K562 (cell line): ENCODE data around the gene PPP1R12C. TPM values are rescaled to one million over a fixed set of nuclear protein-coding genes. Genes with fewer than 3 reads are reported as not detected.

Experiments
- ATAC-seq: fragments of 200-7000 bp; cut with Tn5 transposase; 3 replicates; pipeline ENCODE4 v1.9.1; 2020; ENCODE audit warnings: moderate library complexity
- BruUV-seq: library from RNA; stranded (reverse); fragments of 400-500 nt; replicated peaks from 2 replicates; lab custom pipeline; 2021; lab: Mats Ljungman, UMichigan
- CTCF ChIA-PET: fragments of 300-600 bp; formaldehyde crosslinking; extraction: SDS; loops from one replicate; lab custom pipeline; 2021; ENCODE audit warnings: low intra/inter-chr PET ratio; lab: Yijun Ruan, JAX
- POLR2A ChIA-PET: fragments of 300-600, 350-650 bp; sonication (Branson Sonifier 250); formaldehyde crosslinking; extraction: SDS; loops from one replicate; lab custom pipeline; 2021; ENCODE audit warnings: antibody characterized with exemption, inconsistent platforms; lab: Yijun Ruan, JAX
- DNase-seq, 4 experiments: peaks; one replicate each; pipeline versions ENCODE4 v3.0.0 to v3.0.0-alpha.2; 2011 to 2018; ENCODE audit warnings: low spot score in 3 of 4, mixed read lengths in 3 of 4; ENCODE audit errors: extremely low read depth in 1 of 4
- FAIRE-seq: peaks from 2 replicates; lab custom pipeline; 2011; peaks lifted over from hg19 to GRCh38; lab: Jason Lieb, UNC
- H2AFZ ChIP-seq: 2 replicates; pipeline ENCODE4 v1.6.0; 2011; ENCODE audit warnings: low read depth, low read length, control low read depth, inconsistent platforms
- H3K27ac ChIP-seq: fragments of 200-600 bp; 3 replicates; pipeline ENCODE4 v1.8.0; 2011; ENCODE audit warnings: low read depth, mild to moderate bottlenecking, control low read depth, inconsistent platforms, low read length, moderate library complexity, mixed read lengths; ENCODE audit errors: extremely low read depth
- H3K27me3 ChIP-seq, 2 experiments: fragments of 300-600 bp in 1 of 2; 2 replicates in 1 of 2; 3 replicates in 1 of 2; pipeline versions ENCODE4 v1.6.0 to v1.8.0; 2011; ENCODE audit warnings: inconsistent platforms in 2 of 2, low read length in 2 of 2, mild to moderate bottlenecking in 1 of 2, mixed read lengths in 1 of 2, moderate library complexity in 1 of 2; ENCODE audit not compliant: control insufficient read depth in 2 of 2, insufficient read depth in 2 of 2
- H3K36me3 ChIP-seq: fragments of 300-600 bp; 3 replicates; pipeline ENCODE4 v1.8.0; 2011; ENCODE audit warnings: mild to moderate bottlenecking, low read length, inconsistent platforms; ENCODE audit not compliant: control insufficient read depth, insufficient read depth
- H3K4me1 ChIP-seq, 2 experiments: fragments of 200-600 bp in 1 of 2; replicated peaks in 1 of 2; 2 replicates in 1 of 2; 3 replicates in 1 of 2; pipeline versions ENCODE4 v1.5.1 to v1.8.0; 2011; ENCODE audit warnings: inconsistent platforms in 2 of 2, low read length in 2 of 2, mild to moderate bottlenecking in 1 of 2, mixed read lengths in 1 of 2, moderate library complexity in 1 of 2; ENCODE audit not compliant: control insufficient read depth in 2 of 2, insufficient read depth in 2 of 2
- H3K4me2 ChIP-seq: 2 replicates; pipeline ENCODE4 v1.6.1; 2011; ENCODE audit warnings: low read length, control low read depth, inconsistent platforms, mixed read lengths; ENCODE audit not compliant: insufficient read depth
- H3K4me3 ChIP-seq: fragments of 200-600 bp; sonication (generic), shearing (Covaris generic); 2 replicates; pipeline ENCODE4 v1.5.1; 2016; ENCODE audit warnings: control low read depth, inconsistent platforms
- H3K79me2 ChIP-seq: fragments of 200-600 bp; 3 replicates; pipeline ENCODE4 v1.8.0; 2011; ENCODE audit warnings: low read length, inconsistent platforms; ENCODE audit not compliant: control insufficient read depth, insufficient read depth
- H3K9ac ChIP-seq, 2 experiments: 2 replicates each; pipeline versions ENCODE4 v1.6.0 to v1.6.1; 2011; ENCODE audit warnings: low read depth in 2 of 2, low read length in 2 of 2, control low read depth in 1 of 2, inconsistent platforms in 1 of 2, mild to moderate bottlenecking in 1 of 2, mixed read lengths in 1 of 2; ENCODE audit not compliant: insufficient read depth in 1 of 2
- H3K9me1 ChIP-seq: one replicate; pipeline ENCODE4 v1.6.0; 2011; ENCODE audit warnings: inconsistent platforms, mild to moderate bottlenecking, low read length, moderate library complexity; ENCODE audit not compliant: control insufficient read depth, insufficient read depth
- H3K9me3 ChIP-seq: replicated peaks from 2 replicates; pipeline ENCODE4 v1.5.1; 2011; ENCODE audit warnings: low read depth, low read length, inconsistent platforms; ENCODE audit not compliant: control insufficient read depth, insufficient read depth
- H4K20me1 ChIP-seq: replicated peaks from 2 replicates; pipeline ENCODE4 v1.6.1; 2011; ENCODE audit warnings: low read length, inconsistent platforms, mixed read lengths; ENCODE audit not compliant: control insufficient read depth, insufficient read depth
- CBFB ChIP-seq: sonication (generic); formaldehyde crosslinking; IDR thresholded peaks from 2 replicates; pipeline ENCODE4 v1.4.0; 2020; ENCODE audit warnings: mild to moderate bottlenecking, missing genetic modification reagents
- CBX1 ChIP-seq: sonication (generic); IDR thresholded peaks from 2 replicates; pipeline ENCODE4 v1.6.1; 2016; ENCODE audit warnings: antibody characterized with exemption, low read depth, mild to moderate bottlenecking
- DEAF1 ChIP-seq: fragments of 450-650 bp; formaldehyde crosslinking; IDR thresholded peaks from 2 replicates; pipeline ENCODE4 v1.4.0; 2020; ENCODE audit warnings: mild to moderate bottlenecking, moderate library complexity
- MAFF ChIP-seq: IDR thresholded peaks from 2 replicates; pipeline ENCODE4 v1.6.1; 2012; ENCODE audit warnings: low read length, improper control_type of control experiment
- MLLT1 ChIP-seq, 2 experiments: fragments of 450-650 bp; IDR thresholded peaks; 2 replicates each; pipeline ENCODE4 v1.6.1; 2016
- ZBTB12 ChIP-seq: fragments of 250-450 bp; sonication (Bioruptor Pico); IDR thresholded peaks from 2 replicates; pipeline ENCODE4 v1.4.0; 2020
- ZKSCAN8 ChIP-seq: fragments of 200-800 bp; sonication (Bioruptor generic); IDR thresholded peaks from 2 replicates; pipeline ENCODE4 v1.6.1; 2016; ENCODE audit warnings: missing genetic modification characterization, missing compliant biosample characterization
- ZNF449 ChIP-seq: fragments of 250-450 bp; sonication (Bioruptor Pico); IDR thresholded peaks from 2 replicates; pipeline ENCODE4 v1.8.0; 2022; ENCODE audit warnings: moderate library complexity, mild to moderate bottlenecking, inconsistent platforms
- ZNF766 ChIP-seq: fragments of 200-800 bp; sonication (Bioruptor generic); conservative IDR thresholded peaks from 2 replicates; pipeline ENCODE4 v1.6.1; 2016; ENCODE audit warnings: missing genetic modification characterization, missing compliant biosample characterization
- ZSCAN29 ChIP-seq: fragments of 450-650 bp; IDR thresholded peaks from 2 replicates; pipeline ENCODE4 v1.6.1; 2017
- WGBS: fragments of 100-300 bp; shearing (Covaris generic); methylation state at CpG from one replicate; pipeline ENCODE4 v1.1.6; 2016; ENCODE audit warnings: low coverage, mixed read lengths; ENCODE audit not compliant: insufficient coverage; ENCODE audit errors: missing lambda C conversion rate; 5-methylcytosine and 5-hydroxymethylcytosine counted together
- in situ Hi-C: fragments of 300-500 bp; cut with MboI; formaldehyde crosslinking; loops from 4 replicates; pipeline ENCODE4 v1.15.0; 2018; ENCODE audit warnings: inconsistent platforms, mixed read lengths
- intact Hi-C: fragments of 100-400 bp; cut with micrococcal nuclease; formaldehyde crosslinking; loops from 2 replicates; pipeline ENCODE4 v1.14.2; 2022
- polyA plus RNA-seq, 8 experiments: library from polyadenylated mRNA; depleted of rRNA in 4 of 8; stranded (reverse) in 5 of 8; unstranded in 3 of 8; fragments of >200 nt; fragmentation: Nextera tagmentation in 2 of 8; fragmentation: Illumina TruSeq in 1 of 8; extraction: Ambion mirVana in 2 of 8; extraction: Trizol in 1 of 8; gene quantifications; 2 replicates each; pipeline versions ENCODE4 v1.2.1 to v1.2.3, GENCODE V29; 2011 to 2014; ENCODE audit warnings: inconsistent platforms in 1 of 8, missing spikeins in 1 of 8
- total RNA-seq, 7 experiments: library from RNA; depleted of rRNA in 6 of 7; stranded (reverse); fragments of >200 nt in 6 of 7; fragmentation: Illumina TruSeq in 2 of 7; extraction: Trizol in 2 of 7; gene quantifications; 2 replicates each; pipeline versions ENCODE4 v1.2.1 to v1.2.3, GENCODE V29; 2011 to 2021; ENCODE audit warnings: low replicate concordance in 1 of 7

The PPP1R12C gene
- total and polyA plus RNA-seq, 9 of the 15 experiments (the other 6 are each of a cell fraction or from before 2014, with no cell fraction given), result 1.8 to 136 (median 33.7) TPM

- no peak overlapping the region; a peak in 1 of 4 replicates for H3K9ac ChIP-seq
- ChIA-PET CTCF (no interaction called here), POLR2A (no interaction called here)
- no peak overlapping the region for H2AFZ ChIP-seq
- no peak overlapping the region for H3K27ac ChIP-seq
- no TSS peak for BruUV-seq
- H3K27me3 ChIP-seq, result no peaks in the 10 kb centered on the region
- H3K79me2 ChIP-seq, result no peaks in the 10 kb centered on the region
- TF ChIP-seq CBFB (CRISPR knock-in tag) (no peak), ZNF766 (CRISPR knock-in tag) (no peak), MLLT1 (IDR thresholded peaks at IDR 0.05) (no peak), ZKSCAN8 (CRISPR knock-in tag) (no peak), DEAF1 (CRISPR knock-in tag) (no peak), ZSCAN29 (no peak), CBX1 (no peak), ZBTB12 (CRISPR knock-in tag) (no peak), MAFF (no peak), ZNF449 (CRISPR knock-in tag) (no peak)
- TF ChIP-seq, all 486 proteins: peak for 0
- Histone ChIP-seq H3K9me3 (no peaks in the 10 kb centered on the region), H3K36me3 (peaks cover 41% of the 10 kb centered on the region; the same call in 2 of the 3 replicates), H4K20me1 (no peaks in the 10 kb centered on the region; the same call in 1 of the 2 replicates), H3K4me1 (peaks cover 0 to 15% of the 10 kb centered on the region in 2 experiments; a peak in 3 of 5 replicates), H3K9me1 (no peaks in the 10 kb centered on the region), H3K4me3 (no peak overlapping the region), H3K4me2 (no peak overlapping the region)
- DNase-seq (no peak), ATAC-seq (no peak), FAIRE-seq (no peak)
- intact Hi-C loops, result no loop called here
- in situ Hi-C loops, result loop anchor here (25.0 kb wide), 1 partner anchor 505 kb away; the partner anchor contains the start of genes CCDC106, ZNF580 and ZNF581
- 94% methylated on average over 14 of the region's 14 CpGs for WGBS
These were observed 15.2 kb upstream of the PPP1R12C start for GRCh38 chr19:55132453-55133129.
